ENCODE measurements around the gene BNC1. TPM values are rescaled to one million over a fixed set of nuclear protein-coding genes. Genes with fewer than 3 reads are reported as not detected.
A peak's percentile ranks its signal among the peaks of the same experiment; 100 is the strongest.

Gene BNC1
- total RNA-seq, 1 experiment from 2014 or later: not detected

DNA sequence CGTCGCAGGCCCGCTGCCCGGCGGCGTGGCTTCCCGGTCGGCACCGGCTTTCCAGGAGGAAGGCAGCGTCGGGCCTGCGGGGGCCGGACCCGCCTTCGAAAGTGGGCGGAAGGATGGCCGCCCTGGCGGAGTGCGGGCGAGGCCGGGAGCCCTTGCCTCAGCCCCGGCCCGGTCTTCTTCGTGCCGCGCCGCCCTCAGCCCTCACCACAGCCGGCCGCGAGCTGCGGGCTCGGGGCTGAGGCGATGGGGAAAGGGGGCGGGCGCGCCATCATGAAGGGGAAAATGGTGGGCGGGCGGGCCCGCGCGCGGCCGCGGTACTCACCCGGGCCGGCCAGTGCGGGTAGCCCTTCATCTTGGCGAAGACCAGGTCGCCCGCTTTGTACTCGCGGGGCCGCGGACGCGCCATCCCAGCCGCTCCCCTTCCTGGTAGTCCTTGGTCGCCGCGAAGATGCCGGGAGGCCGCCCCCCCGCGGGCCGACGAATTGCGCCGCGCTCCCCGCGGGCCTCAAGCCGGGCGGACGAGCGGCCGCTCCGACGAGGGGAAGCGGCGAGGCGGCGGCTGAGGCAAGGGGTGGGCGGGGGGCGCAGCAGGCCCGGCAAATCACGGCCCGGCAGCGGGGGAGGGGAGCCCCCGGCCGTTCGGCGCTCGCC lies 77.3 kb downstream of the BNC1 start:
- peak; percentile 14 for DNase-seq (ENCODE audit: low read depth, low spot score)
- in situ Hi-C loops (cut with HindIII; ENCODE audit: low pct_unique_long_range_greater_than_20kb, low sequenced_read_pairs): no loop called here

DNA sequence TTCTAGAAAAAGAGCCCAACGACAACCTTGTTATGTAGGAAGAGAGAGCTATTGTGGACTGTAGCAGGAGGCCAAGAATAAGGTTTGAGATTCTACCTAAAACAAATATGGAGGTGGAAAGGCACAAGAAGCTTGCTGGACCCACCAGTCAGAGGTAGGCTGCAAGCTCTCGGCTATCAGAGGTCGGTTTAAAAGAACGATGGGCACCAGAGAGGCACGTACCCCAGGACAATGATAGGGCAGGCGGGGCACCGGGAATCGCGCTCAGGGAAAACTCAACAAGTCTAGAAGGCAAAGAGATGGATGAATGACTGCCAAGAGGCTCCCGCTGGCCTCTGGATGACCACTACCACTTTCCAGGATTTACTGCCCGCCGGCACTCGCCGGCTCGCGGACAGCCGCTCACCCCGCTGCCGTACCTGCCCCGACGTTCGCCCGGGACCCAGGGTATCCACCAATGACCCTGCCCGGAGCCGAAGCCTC lies 77.9 kb downstream of the BNC1 start:
- peak; percentile 13 for DNase-seq (ENCODE audit: low read depth, low spot score)
- in situ Hi-C loops (cut with HindIII; ENCODE audit: low pct_unique_long_range_greater_than_20kb, low sequenced_read_pairs): no loop called here

Other genes with a start within 250 kb of the BNC1 start
- gene BTBD1, start 217.4 kb downstream of the BNC1 start, total RNA-seq (2014; rRNA removed; shearing (Covaris generic)): 137 and 147 TPM in 2 replicates
- gene TM6SF1, start 177.0 kb downstream of the BNC1 start, total RNA-seq (2014; rRNA removed; shearing (Covaris generic)): 0.08 TPM in 1 of 2 replicates, not detected in the other
- gene HDGFL3, start 76.8 kb downstream of the BNC1 start, total RNA-seq (2014; rRNA removed; shearing (Covaris generic)): 31.8 and 35.7 TPM in 2 replicates
- gene SH3GL3, start 162.7 kb upstream of the BNC1 start, total RNA-seq (2014; rRNA removed; shearing (Covaris generic)): not detected in 2 replicates

Measured in SK-MEL-5 (cell line).